Measurements from ENCODE around the gene C16orf54. TPM values are rescaled to one million over a fixed set of nuclear protein-coding genes. Genes with fewer than 3 reads are reported as not detected.

Gene C16orf54
- total and polyA plus RNA-seq, 2 donors (not counting 3 experiments of a cell fraction or from before 2014, with no cell fraction given) = not detected

GRCh38 chr16:29712809-29713208 is 33.0 kb downstream of the C16orf54 start:
- no peaks in the 10 kb centered on the region for H3K9me3 ChIP-seq (replicated peaks; ENCODE audit: control insufficient read depth, insufficient read depth, low read length)
- H3K4me2 ChIP-seq (ENCODE audit: insufficient read depth, low read length) = no peak overlapping the region
- ChIA-PET POLR2A (no interaction called here), CTCF (interaction anchor here (0.6 to 1.6 kb wide), 4 partner anchors 10 to 21 kb away, joined by 4 to 8 read pairs (median 4); no protein-coding TSS in a partner anchor)
- no peaks in the 10 kb centered on the region for H3K36me3 ChIP-seq (ENCODE audit: control insufficient read depth in 2 of 2, extremely low read depth in 1 of 2, insufficient read depth in 2 of 2, low read length in 2 of 2)
- dilution Hi-C loops (cut with MboI; ENCODE audit: extremely low pct_ligation_motif_present, low sequenced_read_pairs) = no loop called here
- no peaks in the 10 kb centered on the region for H3K79me2 ChIP-seq (ENCODE audit: control insufficient read depth, insufficient read depth, low read length)
- H3K9ac ChIP-seq (replicated peaks; ENCODE audit: extremely low read depth, insufficient read depth, low read length) = no peak overlapping the region
- no peak overlapping the region for H3K27ac ChIP-seq (ENCODE audit: insufficient read depth, low read depth, low read length)
- H2AFZ ChIP-seq (ENCODE audit: low read depth, low read length) = no peak overlapping the region
- no peak for FAIRE-seq
- no peaks in the 10 kb centered on the region for H3K9me1 ChIP-seq (replicated peaks; ENCODE audit: control insufficient read depth, extremely low read depth, insufficient read depth, low read length)
- H3K27me3 ChIP-seq (ENCODE audit: control insufficient read depth in 2 of 2, insufficient read depth in 2 of 2, low read length in 2 of 2) = peaks cover 0 to 3% of the 10 kb centered on the region in 2 experiments
- peaks cover 2% of the 10 kb centered on the region for H3K4me1 ChIP-seq (ENCODE audit: control insufficient read depth, extremely low read depth, insufficient read depth, low read length)
- BruUV-seq (replicated peaks) = no TSS peak
- DNase-seq (ENCODE audit: low read depth, low spot score) = no peak
- no peak overlapping the region for H3K4me3 ChIP-seq (replicated peaks in 1 of 3; ENCODE audit: insufficient read depth in 1 of 3, low read depth in 1 of 3, low read length in 3 of 3)
- TF ChIP-seq POLR2AphosphoS5 (IDR thresholded peaks at IDR 0.05; ENCODE audit: insufficient read depth, low read depth, low read length) (no peak), MYC (IDR thresholded peaks at IDR 0.05; ENCODE audit: low read depth, low read length) (no peak), GATA2 (IDR thresholded peaks at IDR 0.05; ENCODE audit: insufficient read depth, insufficient read length, low read depth, low read length) (no peak), EZH2 (IDR thresholded peaks at IDR 0.05; ENCODE audit: borderline replicate concordance, low read depth, low read length, severe bottlenecking) (no peak), FOS (IDR thresholded peaks at IDR 0.05; ENCODE audit: borderline replicate concordance, insufficient read depth, low read length) (no peak), POLR2A (IDR thresholded peaks at IDR 0.05; ENCODE audit: low read depth, low read length) (no peak), JUN (IDR thresholded peaks at IDR 0.05; ENCODE audit: borderline replicate concordance, insufficient read depth, insufficient read length, low read depth) (no peak)
- TF ChIP-seq, protein P1, sequence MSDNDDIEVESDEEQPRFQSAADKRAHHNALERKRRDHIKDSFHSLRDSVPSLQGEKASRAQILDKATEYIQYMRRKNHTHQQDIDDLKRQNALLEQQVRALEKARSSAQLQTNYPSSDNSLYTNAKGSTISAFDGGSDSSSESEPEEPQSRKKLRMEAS (IDR thresholded peaks at IDR 0.05; ENCODE audit: insufficient read depth, insufficient read length) = no peak
- TF ChIP-seq, protein P2, sequence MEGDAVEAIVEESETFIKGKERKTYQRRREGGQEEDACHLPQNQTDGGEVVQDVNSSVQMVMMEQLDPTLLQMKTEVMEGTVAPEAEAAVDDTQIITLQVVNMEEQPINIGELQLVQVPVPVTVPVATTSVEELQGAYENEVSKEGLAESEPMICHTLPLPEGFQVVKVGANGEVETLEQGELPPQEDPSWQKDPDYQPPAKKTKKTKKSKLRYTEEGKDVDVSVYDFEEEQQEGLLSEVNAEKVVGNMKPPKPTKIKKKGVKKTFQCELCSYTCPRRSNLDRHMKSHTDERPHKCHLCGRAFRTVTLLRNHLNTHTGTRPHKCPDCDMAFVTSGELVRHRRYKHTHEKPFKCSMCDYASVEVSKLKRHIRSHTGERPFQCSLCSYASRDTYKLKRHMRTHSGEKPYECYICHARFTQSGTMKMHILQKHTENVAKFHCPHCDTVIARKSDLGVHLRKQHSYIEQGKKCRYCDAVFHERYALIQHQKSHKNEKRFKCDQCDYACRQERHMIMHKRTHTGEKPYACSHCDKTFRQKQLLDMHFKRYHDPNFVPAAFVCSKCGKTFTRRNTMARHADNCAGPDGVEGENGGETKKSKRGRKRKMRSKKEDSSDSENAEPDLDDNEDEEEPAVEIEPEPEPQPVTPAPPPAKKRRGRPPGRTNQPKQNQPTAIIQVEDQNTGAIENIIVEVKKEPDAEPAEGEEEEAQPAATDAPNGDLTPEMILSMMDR (IDR thresholded peaks at IDR 0.05; ENCODE audit: extremely low read depth in 1 of 2, insufficient read depth in 1 of 2, low read depth in 1 of 2, low read length in 2 of 2) = no peak
- H4K20me1 ChIP-seq (replicated peaks; ENCODE audit: control insufficient read depth, extremely low read depth, insufficient read depth, low read length) = no peaks in the 10 kb centered on the region
- intact Hi-C loops (cut with micrococcal nuclease) = no loop called here
